Stimulated activated CD4-positive, alpha-beta T cell treated with anti-CD3 and anti-CD28 coated beads, Interleukin-12 subunit alpha, Interleukin-12 subunit beta, amount 100 ng/mL, for 4 hours (primary cell): ENCODE measurements around the gene CHSY1.
A peak's percentile ranks its signal among the peaks of the same experiment; 100 is the strongest.
"Not testable (repeated sequence)": the region's sequence is repeated elsewhere in the genome, so short reads cannot be mapped to it uniquely, and the experiment has no call there.

Experiments used
- DNase-seq: peaks from one replicate; pipeline ENCODE4 v3.0.0-alpha.2; 2020

CHSY1 gene

GRCh38 chr15:101131489-101132389 is 120.1 kb downstream of the CHSY1 start:
- DNase-seq, result no peak

DNA sequence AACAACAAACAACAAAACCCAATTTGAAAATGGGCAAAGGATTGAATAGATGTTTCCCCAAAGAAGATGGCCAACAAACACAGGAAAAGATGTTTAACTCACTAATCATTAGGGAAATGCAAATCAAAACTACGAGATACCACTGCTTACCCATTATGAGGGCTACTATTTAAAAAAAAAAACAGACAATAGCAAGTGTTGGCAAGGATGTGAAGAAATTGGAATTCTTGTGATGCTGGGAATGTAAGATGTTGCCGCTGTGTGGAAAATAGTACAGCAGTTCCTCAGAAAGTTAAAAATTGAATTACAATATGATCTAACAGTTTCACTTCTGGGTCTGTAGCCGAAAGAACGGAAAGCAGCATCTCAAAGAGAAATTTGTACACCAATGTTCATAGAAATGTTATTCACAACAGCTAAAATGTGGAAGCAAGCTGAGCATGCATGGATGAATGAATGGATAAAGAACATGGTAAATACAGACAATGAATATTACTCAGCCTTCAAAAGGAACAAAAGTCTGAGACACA is 121.9 kb downstream of the CHSY1 start:
- no peak for DNase-seq

DNA sequence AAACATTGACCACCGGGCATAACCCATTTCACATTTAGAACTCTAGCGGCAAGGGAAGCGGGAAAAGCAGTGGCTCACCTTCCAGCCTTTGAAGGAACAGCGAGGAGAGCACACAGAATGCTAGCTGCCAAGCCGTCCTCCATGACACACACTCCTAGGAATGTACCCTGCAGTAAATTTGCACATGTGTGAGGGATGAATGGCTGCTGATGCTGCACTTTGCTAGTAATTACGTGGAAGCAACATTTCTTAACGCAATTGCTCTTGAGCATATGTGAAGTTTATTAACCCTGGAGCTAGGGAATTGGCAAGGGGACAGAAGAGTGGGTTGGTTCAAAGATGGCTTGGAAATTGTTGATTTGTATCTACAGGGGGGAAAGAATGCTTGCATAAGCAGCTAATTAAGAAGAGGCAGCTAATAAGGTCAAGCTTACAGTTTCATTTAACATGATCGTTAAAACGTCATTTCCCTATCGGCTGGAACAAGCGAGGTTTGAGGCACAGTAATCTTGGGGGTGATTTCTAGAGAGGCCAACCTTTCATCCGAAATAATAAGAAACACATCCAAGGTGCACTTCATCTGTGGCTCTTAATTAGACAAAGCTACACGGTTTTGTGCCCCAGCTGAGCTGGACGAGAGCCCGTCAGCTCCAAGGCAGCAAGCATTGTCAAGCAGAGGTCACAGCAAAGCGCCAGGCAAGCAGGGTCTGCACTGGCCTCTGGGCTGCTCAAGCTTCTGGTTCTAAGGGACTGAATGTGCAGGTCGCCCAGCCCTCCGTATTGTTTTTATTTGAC is 123.4 kb downstream of the CHSY1 start:
- DNase-seq, result no peak

GRCh38 chr15:101127506-101128076 is 124.3 kb downstream of the CHSY1 start:
- DNase-seq, result peak; percentile 44

GRCh38 chr15:101126618-101127505 is 125.0 kb downstream of the CHSY1 start:
- DNase-seq, result no peak

DNA sequence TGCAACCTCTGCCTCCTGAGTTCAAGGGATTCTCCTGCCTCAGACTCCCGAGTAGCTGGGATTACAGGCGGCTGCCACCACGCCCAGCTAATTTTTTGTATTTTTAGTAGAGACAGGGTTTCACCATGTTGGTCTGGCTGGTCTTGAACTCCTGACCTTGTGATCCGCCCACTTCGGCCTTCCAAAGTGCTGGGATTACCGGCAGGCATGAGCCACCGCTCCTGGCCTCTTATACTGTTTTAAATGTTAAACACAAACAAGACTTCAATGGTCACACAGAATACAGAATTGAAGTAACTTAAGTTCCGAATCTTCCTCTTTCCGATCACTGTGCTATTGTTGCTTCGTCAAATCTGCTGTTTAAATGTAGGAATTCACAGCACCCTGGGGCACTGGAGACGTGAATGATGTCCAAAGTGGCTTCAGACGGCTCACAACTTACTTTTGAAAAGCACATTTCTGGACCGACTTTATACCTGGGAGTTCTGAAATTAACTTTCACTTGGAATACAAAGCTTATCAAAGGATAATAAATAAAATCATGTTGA is 125.9 kb downstream of the CHSY1 start:
- DNase-seq, result not testable (repeated sequence)
